BE2C (cell line): ENCODE data around the gene MESP1.
A peak's percentile ranks its signal among the peaks of the same experiment; 100 is the strongest.

Source experiments
- DNase-seq: peaks from one replicate; pipeline ENCODE4 v3.0.0-alpha.2; 2020
- H3K27me3 ChIP-seq: fragments of 250-450 bp; sonication (Bioruptor Pico); 2 replicates; pipeline ENCODE4 v1.5.1; 2020; ENCODE audit warnings: mild to moderate bottlenecking
- H3K36me3 ChIP-seq: fragments of 250-450 bp; sonication (Bioruptor Pico); 2 replicates; pipeline ENCODE4 v1.5.1; 2020; ENCODE audit warnings: mild to moderate bottlenecking
- H3K4me1 ChIP-seq: fragments of 250-450 bp; sonication (Bioruptor Pico); 2 replicates; pipeline ENCODE4 v1.5.1; 2020
- H3K4me3 ChIP-seq: 2 replicates; pipeline ENCODE4 v1.5.1; 2011; ENCODE audit warnings: low read depth, low read length
- H3K9me3 ChIP-seq: fragments of 250-450 bp; sonication (Bioruptor Pico); 2 replicates; pipeline ENCODE4 v1.5.1; 2020
- TF ChIP-seq, protein P1 (sequence below): IDR thresholded peaks from 2 replicates; pipeline ENCODE4 v1.5.1; 2012; ENCODE audit warnings: mild to moderate bottlenecking, low read depth, low read length

Gene MESP1

DNA sequence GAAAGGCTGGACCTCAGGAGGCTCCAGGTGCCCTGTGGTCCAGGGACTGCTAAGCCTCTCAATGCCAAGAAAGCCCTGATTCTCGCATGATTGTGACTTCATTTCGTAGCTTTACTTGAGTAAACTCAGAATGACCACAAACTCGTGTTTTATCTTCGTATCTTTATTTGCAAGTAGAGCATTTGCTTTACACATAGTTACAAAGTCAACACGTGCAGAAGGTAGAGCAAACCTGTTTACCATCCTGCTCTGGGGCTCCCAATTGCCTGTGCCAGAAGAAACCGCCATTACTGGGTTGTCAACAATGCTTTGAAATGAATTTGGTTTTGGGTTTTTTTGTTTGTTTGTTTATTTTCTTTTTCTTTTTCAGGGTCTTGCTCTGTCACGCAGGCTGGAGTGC is 5.8 kb upstream of the MESP1 start:
- no peak for DNase-seq
- TF ChIP-seq, protein P1, sequence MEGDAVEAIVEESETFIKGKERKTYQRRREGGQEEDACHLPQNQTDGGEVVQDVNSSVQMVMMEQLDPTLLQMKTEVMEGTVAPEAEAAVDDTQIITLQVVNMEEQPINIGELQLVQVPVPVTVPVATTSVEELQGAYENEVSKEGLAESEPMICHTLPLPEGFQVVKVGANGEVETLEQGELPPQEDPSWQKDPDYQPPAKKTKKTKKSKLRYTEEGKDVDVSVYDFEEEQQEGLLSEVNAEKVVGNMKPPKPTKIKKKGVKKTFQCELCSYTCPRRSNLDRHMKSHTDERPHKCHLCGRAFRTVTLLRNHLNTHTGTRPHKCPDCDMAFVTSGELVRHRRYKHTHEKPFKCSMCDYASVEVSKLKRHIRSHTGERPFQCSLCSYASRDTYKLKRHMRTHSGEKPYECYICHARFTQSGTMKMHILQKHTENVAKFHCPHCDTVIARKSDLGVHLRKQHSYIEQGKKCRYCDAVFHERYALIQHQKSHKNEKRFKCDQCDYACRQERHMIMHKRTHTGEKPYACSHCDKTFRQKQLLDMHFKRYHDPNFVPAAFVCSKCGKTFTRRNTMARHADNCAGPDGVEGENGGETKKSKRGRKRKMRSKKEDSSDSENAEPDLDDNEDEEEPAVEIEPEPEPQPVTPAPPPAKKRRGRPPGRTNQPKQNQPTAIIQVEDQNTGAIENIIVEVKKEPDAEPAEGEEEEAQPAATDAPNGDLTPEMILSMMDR, result no peak
- H3K36me3 ChIP-seq, result no peaks in the 10 kb centered on the region
- H3K9me3 ChIP-seq, result no peaks in the 10 kb centered on the region
- H3K4me3 ChIP-seq, result no peak overlapping the region
- H3K4me1 ChIP-seq, result no peaks in the 10 kb centered on the region
- H3K27me3 ChIP-seq, result no peaks in the 10 kb centered on the region

GRCh38 chr15:89755701-89756100 is 4.7 kb upstream of the MESP1 start:
- Histone ChIP-seq H3K4me3 (no peak overlapping the region), H3K9me3 (no peaks in the 10 kb centered on the region), H3K36me3 (no peaks in the 10 kb centered on the region), H3K4me1 (no peaks in the 10 kb centered on the region), H3K27me3 (no peaks in the 10 kb centered on the region)
- DNase-seq, result no peak
- TF ChIP-seq, protein P1, result no peak

GRCh38 chr15:89754361-89755154 is 3.5 kb upstream of the MESP1 start:
- no peak for DNase-seq
- TF ChIP-seq, protein P1, result no peak

GRCh38 chr15:89753855-89754254 is 2.8 kb upstream of the MESP1 start:
- H3K4me1 ChIP-seq, result no peaks in the 10 kb centered on the region
- TF ChIP-seq, protein P1, result no peak
- H3K27me3 ChIP-seq, result no peaks in the 10 kb centered on the region
- no peaks in the 10 kb centered on the region for H3K36me3 ChIP-seq
- no peak for DNase-seq
- H3K4me3 ChIP-seq, result no peak overlapping the region
- no peaks in the 10 kb centered on the region for H3K9me3 ChIP-seq

More at GRCh38 chr15:89754361-89755154, 3.5 kb upstream of the MESP1 start:
- Histone ChIP-seq H3K36me3 (no peaks in the 10 kb centered on the region), H3K4me1 (no peaks in the 10 kb centered on the region), H3K9me3 (no peaks in the 10 kb centered on the region), H3K27me3 (no peaks in the 10 kb centered on the region), H3K4me3 (no peak overlapping the region)

- Histone ChIP-seq H3K36me3 (no peaks in the 10 kb centered on the region), H3K9me3 (no peaks in the 10 kb centered on the region), H3K27me3 (no peaks in the 10 kb centered on the region), H3K4me3 (no peak overlapping the region), H3K4me1 (no peaks in the 10 kb centered on the region)
- no peak for DNase-seq
- TF ChIP-seq, protein P1, result no peak
Observed at GRCh38 chr15:89751748-89752147, 699 bp upstream of the MESP1 start.

- DNase-seq, result no peak
- TF ChIP-seq, protein P1, result no peak
- no peaks in the 10 kb centered on the region for H3K9me3 ChIP-seq
- H3K36me3 ChIP-seq, result no peaks in the 10 kb centered on the region
- peak overlapping the region; percentile 55 for H3K4me3 ChIP-seq
- no peaks in the 10 kb centered on the region for H3K4me1 ChIP-seq
- no peaks in the 10 kb centered on the region for H3K27me3 ChIP-seq
Observed at GRCh38 chr15:89749951-89750559, 994 bp downstream of the MESP1 start.
